Measurements from ENCODE around the gene SLC1A4. TPM values are rescaled to one million over a fixed set of nuclear protein-coding genes. Genes with fewer than 3 reads are reported as not detected.
"Not testable (repeated sequence)": the region's sequence is repeated elsewhere in the genome, so short reads cannot be mapped to it uniquely, and the experiment has no call there.

Gene SLC1A4
- total RNA-seq, 2 experiments from 2014 or later = 61.7 to 113 TPM

- Mint-ChIP-seq H3K4me3 (no peak overlapping the region), H3K27ac (no peak overlapping the region), H3K4me1 (peaks cover 15% of the 10 kb centered on the region), H3K9me3 (ENCODE audit: low read depth) (no peaks in the 10 kb centered on the region), H3K27me3 (no peaks in the 10 kb centered on the region), H3K36me3 (peaks cover 66% of the 10 kb centered on the region)
- CTCF ChIA-PET = no interaction called here
- ATAC-seq (no peak), DNase-seq (no peak)
Measured at GRCh38 chr2:65015731-65016130, 26.5 kb downstream of the SLC1A4 start.

GRCh38 chr2:65016789-65017188 is 27.6 kb downstream of the SLC1A4 start:
- ATAC-seq (no peak), DNase-seq (no peak)
- H3K4me3 Mint-ChIP-seq = no peak overlapping the region
- H3K27me3 Mint-ChIP-seq = no peaks in the 10 kb centered on the region
- H3K36me3 Mint-ChIP-seq = peaks cover 63% of the 10 kb centered on the region
- peak overlapping the region; percentile 35 for H3K27ac Mint-ChIP-seq
- H3K4me1 Mint-ChIP-seq = peaks cover 15% of the 10 kb centered on the region
- CTCF ChIA-PET = interaction anchor here (1.6 to 2.1 kb wide), 2 partner anchors 98 to 101 kb away, joined by 4 to 7 read pairs; no protein-coding TSS in a partner anchor
- H3K9me3 Mint-ChIP-seq (ENCODE audit: low read depth) = no peaks in the 10 kb centered on the region

- H3K27me3 Mint-ChIP-seq = no peaks in the 10 kb centered on the region
- DNase-seq = no peak
- H3K9me3 Mint-ChIP-seq (ENCODE audit: low read depth) = no peaks in the 10 kb centered on the region
- H3K4me1 Mint-ChIP-seq = peaks cover 15% of the 10 kb centered on the region
- H3K4me3 Mint-ChIP-seq = no peak overlapping the region
- peaks cover 64% of the 10 kb centered on the region for H3K36me3 Mint-ChIP-seq
- no peak overlapping the region for H3K27ac Mint-ChIP-seq
- no peak for ATAC-seq
- CTCF ChIA-PET = interaction anchor here (1.3 to 2.1 kb wide), 3 partner anchors 21 to 102 kb away, joined by 4 to 7 read pairs (median 4); no protein-coding TSS in a partner anchor
Measured at GRCh38 chr2:65017335-65017734, 28.1 kb downstream of the SLC1A4 start.

- no peak overlapping the region for H3K27ac Mint-ChIP-seq
- H3K36me3 Mint-ChIP-seq = peaks cover 66% of the 10 kb centered on the region
- H3K27me3 Mint-ChIP-seq = no peaks in the 10 kb centered on the region
- H3K4me1 Mint-ChIP-seq = peaks cover 15% of the 10 kb centered on the region
- CTCF ChIA-PET = interaction anchor here (1.0 to 2.1 kb wide), 4 partner anchors 22 to 102 kb away, joined by 4 to 7 read pairs (median 4); no protein-coding TSS in a partner anchor
- ATAC-seq = no peak
- no peaks in the 10 kb centered on the region for H3K9me3 Mint-ChIP-seq (ENCODE audit: low read depth)
- no peak for DNase-seq
- H3K4me3 Mint-ChIP-seq = no peak overlapping the region
Measured at GRCh38 chr2:65018141-65018582, 29.0 kb downstream of the SLC1A4 start.

GRCh38 chr2:65019010-65019409 is 29.8 kb downstream of the SLC1A4 start:
- DNase-seq (no peak), ATAC-seq (no peak)
- no peak overlapping the region for H3K4me3 Mint-ChIP-seq
- no peak overlapping the region for H3K27ac Mint-ChIP-seq
- H3K4me1 Mint-ChIP-seq = peaks cover 15% of the 10 kb centered on the region
- CTCF ChIA-PET = interaction anchor here (1.0 to 2.1 kb wide), 2 partner anchors 45 to 101 kb away, joined by 4 to 7 read pairs; no protein-coding TSS in a partner anchor
- no peaks in the 10 kb centered on the region for H3K27me3 Mint-ChIP-seq
- no peaks in the 10 kb centered on the region for H3K9me3 Mint-ChIP-seq (ENCODE audit: low read depth)
- H3K36me3 Mint-ChIP-seq = peaks cover 64% of the 10 kb centered on the region

GRCh38 chr2:65019675-65020195 is 30.5 kb downstream of the SLC1A4 start:
- DNase-seq (no peak), ATAC-seq (no peak)
- Mint-ChIP-seq H3K27ac (no peak overlapping the region), H3K4me1 (peaks cover 15% of the 10 kb centered on the region), H3K27me3 (no peaks in the 10 kb centered on the region), H3K4me3 (no peak overlapping the region), H3K9me3 (ENCODE audit: low read depth) (no peaks in the 10 kb centered on the region), H3K36me3 (peaks cover 60% of the 10 kb centered on the region)
- CTCF ChIA-PET = interaction anchor here (0.6 kb wide), 1 partner anchor 102 kb away, joined by 3 read pairs; no protein-coding TSS in a partner anchor

GRCh38 chr2:65020251-65020650 is 31.1 kb downstream of the SLC1A4 start:
- H3K9me3 Mint-ChIP-seq (ENCODE audit: low read depth); H3K4me3 Mint-ChIP-seq; H3K27me3 Mint-ChIP-seq; H3K27ac Mint-ChIP-seq; ATAC-seq; DNase-seq: not testable (repeated sequence)
- Mint-ChIP-seq H3K4me1 (peaks cover 15% of the 10 kb centered on the region), H3K36me3 (peaks cover 57% of the 10 kb centered on the region)
- CTCF ChIA-PET = interaction anchor here (0.6 kb wide), 1 partner anchor 102 kb away, joined by 3 read pairs; no protein-coding TSS in a partner anchor

- Mint-ChIP-seq H3K27ac (no peak overlapping the region), H3K4me1 (peaks cover 19% of the 10 kb centered on the region), H3K27me3 (no peaks in the 10 kb centered on the region), H3K9me3 (ENCODE audit: low read depth) (no peaks in the 10 kb centered on the region), H3K4me3 (no peak overlapping the region), H3K36me3 (peaks cover 54% of the 10 kb centered on the region)
- no peak for DNase-seq
- ATAC-seq = no peak
- CTCF ChIA-PET = no interaction called here
Measured at GRCh38 chr2:65020943-65021528, 31.8 kb downstream of the SLC1A4 start.

GRCh38 chr2:65021709-65022108 is 32.5 kb downstream of the SLC1A4 start:
- H3K4me3 Mint-ChIP-seq = no peak overlapping the region
- ATAC-seq (no peak), DNase-seq (no peak)
- CTCF ChIA-PET = no interaction called here
- H3K9me3 Mint-ChIP-seq (ENCODE audit: low read depth) = no peaks in the 10 kb centered on the region
- peaks cover 15% of the 10 kb centered on the region for H3K4me1 Mint-ChIP-seq
- no peak overlapping the region for H3K27ac Mint-ChIP-seq
- no peaks in the 10 kb centered on the region for H3K27me3 Mint-ChIP-seq
- peaks cover 49% of the 10 kb centered on the region for H3K36me3 Mint-ChIP-seq

- H3K36me3 Mint-ChIP-seq = peaks cover 44% of the 10 kb centered on the region
- CTCF ChIA-PET = no interaction called here
- H3K27me3 Mint-ChIP-seq = no peaks in the 10 kb centered on the region
- H3K9me3 Mint-ChIP-seq (ENCODE audit: low read depth) = no peaks in the 10 kb centered on the region
- DNase-seq = no peak
- peaks cover 12% of the 10 kb centered on the region for H3K4me1 Mint-ChIP-seq
- no peak overlapping the region for H3K4me3 Mint-ChIP-seq
- H3K27ac Mint-ChIP-seq = no peak overlapping the region
- ATAC-seq = no peak
Measured at GRCh38 chr2:65022189-65022588, 33.0 kb downstream of the SLC1A4 start.

GRCh38 chr2:65023742-65024141 is 34.5 kb downstream of the SLC1A4 start:
- CTCF ChIA-PET = interaction anchor here (3.9 kb wide), 1 partner anchor 106 kb away, joined by 10 read pairs; no protein-coding TSS in a partner anchor
- DNase-seq (no peak), ATAC-seq (no peak)
- Mint-ChIP-seq H3K4me1 (peaks cover 6% of the 10 kb centered on the region), H3K27me3 (no peaks in the 10 kb centered on the region), H3K36me3 (peaks cover 31% of the 10 kb centered on the region), H3K27ac (no peak overlapping the region), H3K4me3 (no peak overlapping the region), H3K9me3 (ENCODE audit: low read depth) (no peaks in the 10 kb centered on the region)

- no peak overlapping the region for H3K4me3 Mint-ChIP-seq
- peaks cover 26% of the 10 kb centered on the region for H3K36me3 Mint-ChIP-seq
- no peak for DNase-seq
- CTCF ChIA-PET = interaction anchor here (0.6 to 3.9 kb wide), 2 partner anchors 45 to 107 kb away, joined by 3 to 10 read pairs; no protein-coding TSS in a partner anchor
- peak overlapping the region; percentile 24 for H3K27ac Mint-ChIP-seq
- H3K4me1 Mint-ChIP-seq = peaks cover 6% of the 10 kb centered on the region
- H3K27me3 Mint-ChIP-seq = no peaks in the 10 kb centered on the region
- no peak for ATAC-seq
- no peaks in the 10 kb centered on the region for H3K9me3 Mint-ChIP-seq (ENCODE audit: low read depth)
Measured at GRCh38 chr2:65024149-65024829, 35.1 kb downstream of the SLC1A4 start.

- no peak overlapping the region for H3K4me3 Mint-ChIP-seq
- peaks cover 8% of the 10 kb centered on the region for H3K4me1 Mint-ChIP-seq
- H3K27ac Mint-ChIP-seq = no peak overlapping the region
- DNase-seq (no peak), ATAC-seq (no peak)
- H3K36me3 Mint-ChIP-seq = peaks cover 19% of the 10 kb centered on the region
- CTCF ChIA-PET = interaction anchor here (1.1 to 3.9 kb wide), 2 partner anchors 40 to 108 kb away, joined by 3 to 10 read pairs; no protein-coding TSS in a partner anchor
- H3K27me3 Mint-ChIP-seq = no peaks in the 10 kb centered on the region
- no peaks in the 10 kb centered on the region for H3K9me3 Mint-ChIP-seq (ENCODE audit: low read depth)
Measured at GRCh38 chr2:65025453-65026123, 36.4 kb downstream of the SLC1A4 start.

Measured in activated CD8-positive, alpha-beta memory T cell treated with anti-CD3 and anti-CD28 coated beads, Interleukin-2, amount 10 ng/mL, durations not matched to agents 7 days and 5 days (primary cell).